Choroid plexus epithelial cell (primary cell): ENCODE data around the gene WBP1.

ENCODE experiments used
- DNase-seq: peaks from one replicate; pipeline ENCODE4 v3.0.0-alpha.2; 2010; ENCODE audit warnings: low read depth
- H3K4me3 ChIP-seq: 2 replicates; pipeline ENCODE4 v1.5.1; 2011; ENCODE audit warnings: low read depth, mild to moderate bottlenecking, control low read depth, low read length, moderate library complexity
- CTCF ChIP-seq: conservative IDR thresholded peaks from 2 replicates; pipeline ENCODE4 v1.5.1; 2011; ENCODE audit warnings: low read depth, mild to moderate bottlenecking, control low read depth, inconsistent platforms, low read length, moderate library complexity

WBP1 gene

GRCh38 chr2:74497777-74498499, 39.7 kb downstream of the WBP1 start:
- H3K4me3 ChIP-seq = peak overlapping the region; percentile 35
- no peak for TF ChIP-seq CTCF
- no peak for DNase-seq

GRCh38 chr2:74498500-74499266, 40.4 kb downstream of the WBP1 start:
- no peak for TF ChIP-seq CTCF
- peak overlapping the region; percentile 35 for H3K4me3 ChIP-seq
- no peak for DNase-seq

- TF ChIP-seq CTCF = no peak
- no peak for DNase-seq
- peak within 1 kb of the TSS; percentile 35 for H3K4me3 ChIP-seq
Observed at GRCh38 chr2:74499267-74499939, 41.2 kb downstream of the WBP1 start, which contains the start of gene LBX2. Gene LBX2, minus strand, starts transcription at chr2:74499603. Its CDS starts 66 bp downstream, at chr2:74499537.

- no peak overlapping the region for H3K4me3 ChIP-seq
- no peak for TF ChIP-seq CTCF
- DNase-seq = no peak
Observed at GRCh38 chr2:74499940-74500577, 41.8 kb downstream of the WBP1 start.

- no peak for TF ChIP-seq CTCF
Observed at GRCh38 chr2:74500578-74500946, 42.3 kb downstream of the WBP1 start.

GRCh38 chr2:74501335-74502071, 43.3 kb downstream of the WBP1 start:
- TF ChIP-seq CTCF = no peak
- peak overlapping the region; percentile 74 for H3K4me3 ChIP-seq
- DNase-seq = no peak

More at GRCh38 chr2:74500578-74500946, 42.3 kb downstream of the WBP1 start:
- no peak overlapping the region for H3K4me3 ChIP-seq
- DNase-seq = no peak
